ENCODE measurements around the gene NEURL3.

Gene NEURL3

DNA sequence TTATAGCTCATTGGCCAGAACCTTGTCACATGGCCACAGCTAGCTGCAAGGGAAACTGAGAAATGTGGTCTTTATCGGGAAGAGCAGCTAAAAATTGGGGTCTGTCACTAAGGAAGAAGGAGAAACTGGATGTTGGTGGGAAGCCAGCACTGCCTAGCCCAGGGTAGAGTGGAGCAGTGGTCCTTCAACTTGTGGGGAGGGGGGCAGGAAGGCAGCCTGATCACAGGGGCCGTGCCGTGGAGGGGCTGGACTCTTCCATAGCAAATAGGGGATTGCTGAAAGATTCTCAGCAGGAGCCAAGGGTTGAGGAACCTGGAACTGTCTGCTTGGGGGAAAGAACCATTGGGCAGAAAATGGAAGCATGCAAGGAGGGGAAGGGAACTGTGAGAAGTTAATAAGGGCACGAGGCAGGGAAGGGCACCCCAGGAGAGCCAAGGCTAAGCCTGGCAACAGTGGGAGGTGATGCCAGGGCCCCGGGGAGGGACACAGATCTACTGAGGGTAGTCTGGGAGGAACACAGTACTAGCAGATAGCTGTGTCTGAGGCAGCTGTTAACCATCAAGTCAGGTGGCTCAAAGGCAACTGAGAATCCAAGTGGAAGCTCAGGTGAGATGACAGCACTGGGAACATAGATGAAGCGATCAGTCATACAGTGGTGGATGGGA, 5.9 kb upstream of the NEURL3 start:
- H3K9me3 ChIP-seq (ENCODE audit: control insufficient read depth, insufficient read depth, low read length), result no peaks in the 10 kb centered on the region
- no peaks in the 10 kb centered on the region; the same call in 1 of the 2 replicates for H3K4me1 ChIP-seq (ENCODE audit: insufficient read depth, low read length)
- no peak overlapping the region for H3K9ac ChIP-seq (ENCODE audit: low read depth, low read length)
- H3K36me3 ChIP-seq (ENCODE audit: insufficient read depth, low read length), result no peaks in the 10 kb centered on the region

DNA sequence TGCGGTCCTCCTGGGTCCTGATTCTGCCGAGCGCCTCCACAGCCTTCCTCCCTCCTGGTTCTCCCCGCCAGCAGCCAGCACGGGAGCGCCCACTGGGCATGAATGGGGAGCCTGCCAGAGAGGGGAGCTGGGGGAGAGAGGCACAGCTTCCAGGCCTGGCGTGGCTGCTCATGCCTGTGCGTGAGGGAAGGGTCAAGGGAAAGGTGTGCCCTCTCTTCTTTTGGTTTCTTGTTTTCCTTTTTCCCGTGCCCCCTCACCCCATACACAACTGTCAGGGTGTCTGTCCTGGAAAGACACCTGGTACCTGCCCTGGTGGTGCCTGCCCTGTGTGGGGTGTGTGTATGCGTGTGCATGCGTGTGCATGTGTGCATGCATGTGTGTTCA, 4.7 kb upstream of the NEURL3 start:
- no peak overlapping the region for H3K9ac ChIP-seq (ENCODE audit: low read depth, low read length)
- H3K4me1 ChIP-seq (ENCODE audit: insufficient read depth, low read length), result peaks cover 8% of the 10 kb centered on the region
- no peaks in the 10 kb centered on the region for H3K9me3 ChIP-seq (ENCODE audit: control insufficient read depth, insufficient read depth, low read length)
- no peaks in the 10 kb centered on the region for H3K36me3 ChIP-seq (ENCODE audit: insufficient read depth, low read length)

DNA sequence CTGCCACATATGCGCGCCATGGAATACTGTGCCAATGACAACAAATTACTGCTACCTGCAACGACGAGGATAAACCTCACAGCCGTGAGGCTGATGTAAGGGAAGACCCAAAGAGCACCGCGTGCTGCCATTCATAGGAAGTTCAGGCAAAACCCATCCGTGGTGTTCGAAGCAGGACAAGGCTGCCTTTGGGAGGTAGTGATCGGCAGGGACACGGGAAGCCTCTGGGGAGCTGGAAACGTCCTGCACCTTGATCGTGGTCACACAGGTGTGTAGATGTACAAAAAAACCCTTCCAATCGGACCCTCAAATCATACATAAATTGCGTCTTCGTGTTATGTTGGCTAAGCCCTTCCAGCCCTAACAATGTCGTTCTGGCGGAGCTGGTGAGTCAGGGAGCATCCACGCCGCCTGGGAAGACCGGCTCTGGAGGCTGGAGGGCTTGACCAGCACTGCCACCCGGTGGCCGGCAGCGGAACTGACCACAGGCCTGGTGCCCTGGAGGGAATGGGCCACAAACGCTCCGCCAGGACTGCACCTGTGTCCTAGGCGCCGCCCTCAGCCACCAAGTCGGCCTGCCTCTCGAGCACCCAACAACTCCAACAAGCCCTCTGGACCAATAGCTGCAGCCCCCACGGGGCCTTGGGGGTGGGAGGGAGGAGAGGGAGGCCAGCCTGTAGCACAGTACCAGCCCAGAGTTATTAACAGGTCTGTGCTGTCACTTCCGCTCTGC, 4.1 kb upstream of the NEURL3 start:
- H3K36me3 ChIP-seq (ENCODE audit: insufficient read depth, low read length), result no peaks in the 10 kb centered on the region
- H3K9ac ChIP-seq (ENCODE audit: low read depth, low read length), result no peak overlapping the region
- H3K9me3 ChIP-seq (ENCODE audit: control insufficient read depth, insufficient read depth, low read length), result no peaks in the 10 kb centered on the region
- peaks cover 8% of the 10 kb centered on the region for H3K4me1 ChIP-seq (ENCODE audit: insufficient read depth, low read length)

DNA sequence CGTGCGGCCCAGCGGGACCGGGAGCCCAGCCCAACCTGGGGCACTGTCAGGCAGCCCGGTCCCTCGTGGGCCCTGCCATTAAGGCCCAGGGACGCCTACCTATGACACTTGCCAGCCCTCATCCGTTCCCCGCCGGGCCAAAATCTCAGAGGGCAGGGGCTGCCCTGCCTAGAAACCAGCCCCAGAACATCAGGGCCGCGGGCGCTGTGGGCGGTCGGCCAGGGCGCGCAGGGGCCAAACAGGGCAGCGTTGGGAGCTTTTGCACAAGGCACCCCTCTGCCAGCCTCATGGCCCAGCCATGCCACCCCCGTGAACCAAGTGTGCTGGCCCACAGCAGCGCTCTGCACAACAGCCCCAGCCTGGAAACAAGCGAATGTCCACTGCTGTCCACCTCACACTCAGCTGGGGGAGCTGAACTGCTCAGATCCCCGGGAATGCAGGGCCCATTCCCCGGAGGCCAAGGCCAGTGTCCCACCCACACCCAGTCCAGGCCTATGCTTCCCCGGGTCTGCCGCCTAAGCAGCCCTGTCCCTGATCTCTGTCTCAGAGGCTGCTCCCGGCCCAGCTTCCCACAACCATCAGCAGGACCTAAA, 3.5 kb upstream of the NEURL3 start:
- no peaks in the 10 kb centered on the region for H3K36me3 ChIP-seq (ENCODE audit: insufficient read depth, low read length)
- peaks cover 8% of the 10 kb centered on the region for H3K4me1 ChIP-seq (ENCODE audit: insufficient read depth, low read length)
- no peak overlapping the region for H3K9ac ChIP-seq (ENCODE audit: low read depth, low read length)
- H3K9me3 ChIP-seq (ENCODE audit: control insufficient read depth, insufficient read depth, low read length), result no peaks in the 10 kb centered on the region

DNA sequence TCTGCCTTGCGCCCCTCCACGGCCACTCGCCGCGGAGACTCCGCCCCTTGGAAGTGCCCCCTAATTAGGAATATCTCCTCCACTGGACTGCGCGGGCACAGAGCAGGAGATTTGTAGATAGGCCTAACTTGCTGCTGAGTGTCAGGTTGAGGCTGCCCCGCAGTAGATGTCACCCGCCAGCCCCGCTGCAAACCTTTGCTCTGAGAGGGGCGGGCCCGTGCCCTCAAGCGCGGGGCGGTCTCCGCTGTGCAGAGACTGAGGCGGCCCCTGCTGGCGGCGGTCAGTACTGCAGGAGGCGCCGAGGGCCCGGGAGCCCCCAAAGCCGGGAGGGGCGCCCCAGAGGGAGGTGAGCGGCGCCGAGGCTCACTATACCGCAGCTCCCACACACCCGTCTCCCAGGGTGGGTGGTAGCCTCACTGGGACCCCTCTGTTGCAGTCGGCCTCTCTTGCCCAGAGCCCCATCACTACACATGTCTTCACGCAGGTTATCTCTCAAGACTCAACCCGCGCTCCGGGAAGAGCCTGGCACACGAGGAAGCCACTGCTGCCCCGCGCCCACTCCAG, 2.9 kb upstream of the NEURL3 start:
- H3K9ac ChIP-seq (ENCODE audit: low read depth, low read length), result no peak overlapping the region
- H3K9me3 ChIP-seq (ENCODE audit: control insufficient read depth, insufficient read depth, low read length), result no peaks in the 10 kb centered on the region
- H3K4me1 ChIP-seq (ENCODE audit: insufficient read depth, low read length), result peaks cover 9% of the 10 kb centered on the region
- no peaks in the 10 kb centered on the region for H3K36me3 ChIP-seq (ENCODE audit: insufficient read depth, low read length)

DNA sequence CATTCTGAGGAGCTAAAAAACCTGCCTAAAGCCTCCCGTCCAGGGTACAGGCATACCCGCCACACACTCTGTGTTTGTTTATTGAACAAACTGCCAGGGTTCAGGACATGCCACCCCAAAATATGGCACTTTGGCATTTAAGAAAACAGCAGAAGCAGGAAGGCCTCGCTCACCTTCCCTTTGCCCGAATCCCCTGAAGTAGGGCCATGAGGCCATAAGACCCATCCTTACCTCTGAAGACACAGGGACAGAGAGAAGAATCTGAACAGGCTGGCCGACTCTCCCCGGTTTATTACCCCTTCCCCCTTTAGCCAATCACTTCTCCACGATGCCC, 1.7 kb upstream of the NEURL3 start:
- Histone ChIP-seq H3K4me1 (ENCODE audit: insufficient read depth, low read length) (peaks cover 12% of the 10 kb centered on the region), H3K36me3 (ENCODE audit: insufficient read depth, low read length) (no peaks in the 10 kb centered on the region), H3K9ac (ENCODE audit: low read depth, low read length) (no peak overlapping the region), H3K9me3 (ENCODE audit: control insufficient read depth, insufficient read depth, low read length) (no peaks in the 10 kb centered on the region)

DNA sequence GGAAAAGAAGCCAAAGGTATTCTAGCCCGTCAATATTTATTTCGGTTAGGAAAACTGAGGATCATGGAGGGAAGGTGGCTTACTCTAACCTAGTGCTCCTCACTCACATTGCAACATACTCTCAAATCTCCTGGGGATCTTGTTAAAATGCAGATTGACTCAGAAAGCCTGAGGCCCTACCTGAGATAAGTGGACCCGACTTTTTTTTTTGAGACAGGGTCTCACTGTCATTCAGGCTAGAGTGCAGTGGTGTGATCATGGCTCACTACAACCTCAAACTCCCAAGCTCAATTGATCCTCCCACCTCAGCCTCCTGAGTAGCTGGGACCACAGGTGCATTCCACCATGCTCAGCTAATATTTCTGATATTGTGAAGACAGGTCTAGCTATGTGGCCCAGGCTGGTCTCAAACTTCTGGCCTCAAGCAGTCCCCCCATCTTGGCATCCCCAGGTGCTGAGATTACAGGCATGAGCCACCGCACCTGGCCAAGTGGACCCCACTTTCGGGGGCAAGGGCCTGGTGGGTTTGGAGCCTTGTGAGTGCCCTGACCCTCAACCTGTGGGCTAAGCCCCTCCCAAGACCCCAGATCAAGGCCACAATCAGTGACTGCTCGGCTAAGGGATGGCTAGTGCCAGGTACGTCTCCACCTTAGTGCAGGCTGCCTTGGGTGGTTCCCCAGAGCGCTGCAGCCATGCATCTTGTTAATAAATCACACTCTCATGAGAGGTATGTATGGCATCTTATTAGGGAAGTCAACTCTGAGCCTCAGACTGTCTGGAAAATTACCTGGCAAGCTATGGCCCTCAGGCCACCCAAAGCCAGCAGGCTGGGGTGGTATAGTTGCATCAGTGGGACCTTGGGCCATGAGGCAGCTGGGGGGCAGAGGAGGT, 1.1 kb upstream of the NEURL3 start:
- H3K9ac ChIP-seq (ENCODE audit: low read depth, low read length), result no peak overlapping the region
- no peaks in the 10 kb centered on the region for H3K9me3 ChIP-seq (ENCODE audit: control insufficient read depth, insufficient read depth, low read length)
- H3K4me1 ChIP-seq (ENCODE audit: insufficient read depth, low read length), result peaks cover 12% of the 10 kb centered on the region
- no peaks in the 10 kb centered on the region for H3K36me3 ChIP-seq (ENCODE audit: insufficient read depth, low read length)

DNA sequence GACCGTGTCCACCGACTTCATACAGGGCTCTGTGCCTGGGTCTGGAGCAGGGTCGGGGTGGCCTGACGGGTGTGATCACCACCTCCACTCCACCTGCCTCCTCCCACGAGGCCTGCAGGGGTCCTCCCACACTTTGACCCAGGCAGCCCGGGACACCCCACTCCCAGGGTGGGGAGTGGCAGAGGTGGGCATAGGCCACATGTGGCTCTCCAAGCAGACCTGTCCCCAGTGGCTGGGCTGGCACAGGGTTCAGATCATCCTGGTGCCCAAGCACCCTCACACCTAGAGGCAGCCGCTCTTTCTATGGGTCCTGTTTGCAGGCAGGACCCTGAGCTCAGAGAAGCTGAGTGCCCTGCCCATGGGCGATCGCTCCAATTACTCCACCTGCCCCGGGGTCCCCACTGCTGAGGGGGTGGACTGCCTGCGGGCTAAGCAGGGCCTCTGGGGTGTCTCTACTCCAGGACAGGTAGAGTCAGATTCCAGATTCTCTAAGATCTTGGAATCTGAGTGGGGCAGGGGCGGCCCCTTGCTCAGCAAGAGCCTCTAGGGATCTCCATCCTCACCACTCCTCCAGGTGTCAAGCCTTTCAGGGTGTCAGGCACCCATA, 1.4 kb downstream of the NEURL3 start:
- Histone ChIP-seq H3K9me3 (ENCODE audit: control insufficient read depth, insufficient read depth, low read length) (no peaks in the 10 kb centered on the region), H3K9ac (ENCODE audit: low read depth, low read length) (no peak overlapping the region), H3K36me3 (ENCODE audit: insufficient read depth, low read length) (no peaks in the 10 kb centered on the region), H3K4me1 (ENCODE audit: insufficient read depth, low read length) (peaks cover 12% of the 10 kb centered on the region)

DNA sequence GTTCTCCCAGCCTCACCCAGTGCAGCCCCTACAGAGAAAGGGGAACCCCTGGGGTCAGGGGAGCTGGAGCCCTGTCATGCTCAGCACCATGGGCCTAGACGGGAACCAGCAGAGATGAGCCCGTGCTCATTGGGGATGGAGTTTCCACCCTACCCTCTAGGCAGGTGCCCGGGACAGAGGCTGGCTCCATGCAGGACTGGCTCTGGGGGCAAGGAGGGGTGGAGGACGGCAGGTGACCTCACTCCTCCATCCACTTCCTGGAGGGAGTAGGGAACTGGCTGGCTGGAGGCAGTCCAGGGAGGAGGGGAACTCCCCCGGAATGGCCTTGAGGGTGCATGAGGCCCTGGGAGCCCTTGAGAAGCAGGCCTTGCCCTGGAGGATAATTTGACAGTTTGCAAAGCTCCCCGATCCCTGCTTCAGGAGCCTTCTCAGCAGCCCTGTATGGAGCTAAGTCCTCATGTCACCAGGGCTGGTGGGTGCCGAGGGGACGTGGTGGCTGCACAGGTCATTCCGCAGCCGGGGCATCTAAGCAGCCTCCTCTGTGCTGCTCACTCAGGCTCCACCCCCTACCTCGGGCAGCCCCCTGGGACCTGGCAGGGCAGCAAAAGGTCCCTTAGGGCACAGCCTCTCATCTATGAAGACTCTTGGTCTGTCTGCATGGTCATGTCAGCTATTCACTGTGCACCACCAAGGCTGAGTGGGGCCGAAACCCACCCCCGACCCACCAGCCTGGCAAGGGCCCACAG, 2.1 kb downstream of the NEURL3 start:
- no peak overlapping the region for H3K9ac ChIP-seq (ENCODE audit: low read depth, low read length)
- peaks cover 12% of the 10 kb centered on the region for H3K4me1 ChIP-seq (ENCODE audit: insufficient read depth, low read length)
- H3K9me3 ChIP-seq (ENCODE audit: control insufficient read depth, insufficient read depth, low read length), result no peaks in the 10 kb centered on the region
- H3K36me3 ChIP-seq (ENCODE audit: insufficient read depth, low read length), result no peaks in the 10 kb centered on the region

DNA sequence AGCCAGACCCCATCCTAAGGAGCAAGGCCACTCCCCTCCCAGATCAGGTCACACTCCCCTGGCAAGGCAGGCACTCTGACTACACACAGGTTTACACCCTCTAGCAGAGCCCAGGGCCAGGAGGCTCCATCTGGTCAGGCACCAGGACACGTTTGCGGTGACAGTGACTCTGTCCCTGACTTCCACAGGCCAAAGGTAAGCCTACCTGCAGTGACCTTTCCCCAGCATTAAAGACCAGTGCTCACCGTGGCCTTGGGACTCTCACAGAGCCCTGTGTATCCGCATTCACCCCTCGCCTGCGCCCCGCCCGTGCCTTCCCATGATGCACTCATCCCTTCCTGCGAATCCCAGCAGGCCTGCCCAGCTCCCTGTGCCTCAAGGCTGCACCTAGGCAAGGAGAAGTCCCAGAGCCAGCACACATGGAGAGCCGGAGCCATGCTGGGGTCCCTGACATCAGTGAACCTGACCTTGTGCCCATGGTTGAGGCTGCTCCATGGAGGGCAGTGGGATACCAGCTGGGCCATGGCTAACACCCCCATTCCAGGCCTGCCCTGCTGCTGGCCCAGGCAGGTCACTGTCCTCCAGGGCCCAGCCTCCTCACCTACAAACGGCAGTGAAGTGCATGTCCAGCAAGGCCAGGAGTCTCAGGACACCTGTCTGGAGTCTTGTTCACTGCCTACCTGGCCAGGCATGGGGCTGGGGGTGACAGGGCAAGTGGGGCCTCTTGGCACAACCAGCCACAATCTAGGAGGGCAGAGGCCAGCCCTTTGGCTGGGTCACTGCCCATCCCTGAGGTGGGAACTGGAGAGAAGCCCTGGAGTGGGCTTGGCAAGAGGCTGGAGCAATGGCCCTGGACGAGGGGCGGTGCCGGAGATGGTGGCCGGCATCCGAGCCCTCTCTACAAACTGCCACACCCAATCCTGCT, 3.0 kb downstream of the NEURL3 start:
- no peaks in the 10 kb centered on the region for H3K36me3 ChIP-seq (ENCODE audit: insufficient read depth, low read length)
- H3K4me1 ChIP-seq (ENCODE audit: insufficient read depth, low read length), result peaks cover 12% of the 10 kb centered on the region
- no peaks in the 10 kb centered on the region for H3K9me3 ChIP-seq (ENCODE audit: control insufficient read depth, insufficient read depth, low read length)
- H3K9ac ChIP-seq (ENCODE audit: low read depth, low read length), result no peak overlapping the region

DNA sequence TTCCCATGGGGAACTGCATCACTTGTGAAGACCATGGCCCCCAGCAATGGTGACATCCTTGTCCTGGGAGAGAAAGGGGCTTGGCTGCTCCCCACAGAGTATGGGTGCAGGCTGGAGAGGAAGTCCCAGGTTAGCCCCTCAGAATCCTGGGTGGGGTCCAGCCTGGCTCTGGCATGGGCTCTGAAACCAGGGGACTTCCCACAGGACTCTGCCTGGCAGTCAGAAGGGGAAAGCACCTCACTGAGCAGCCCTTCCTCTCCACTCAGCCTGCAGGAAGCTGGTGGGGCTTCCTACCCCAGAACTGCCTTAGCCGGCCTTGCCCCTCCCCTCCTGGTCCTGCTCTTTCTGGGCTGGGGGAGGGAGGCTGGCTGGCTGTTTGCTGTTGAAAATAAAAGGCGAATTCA, 3.7 kb downstream of the NEURL3 start:
- H3K9ac ChIP-seq (ENCODE audit: low read depth, low read length), result no peak overlapping the region

DNA sequence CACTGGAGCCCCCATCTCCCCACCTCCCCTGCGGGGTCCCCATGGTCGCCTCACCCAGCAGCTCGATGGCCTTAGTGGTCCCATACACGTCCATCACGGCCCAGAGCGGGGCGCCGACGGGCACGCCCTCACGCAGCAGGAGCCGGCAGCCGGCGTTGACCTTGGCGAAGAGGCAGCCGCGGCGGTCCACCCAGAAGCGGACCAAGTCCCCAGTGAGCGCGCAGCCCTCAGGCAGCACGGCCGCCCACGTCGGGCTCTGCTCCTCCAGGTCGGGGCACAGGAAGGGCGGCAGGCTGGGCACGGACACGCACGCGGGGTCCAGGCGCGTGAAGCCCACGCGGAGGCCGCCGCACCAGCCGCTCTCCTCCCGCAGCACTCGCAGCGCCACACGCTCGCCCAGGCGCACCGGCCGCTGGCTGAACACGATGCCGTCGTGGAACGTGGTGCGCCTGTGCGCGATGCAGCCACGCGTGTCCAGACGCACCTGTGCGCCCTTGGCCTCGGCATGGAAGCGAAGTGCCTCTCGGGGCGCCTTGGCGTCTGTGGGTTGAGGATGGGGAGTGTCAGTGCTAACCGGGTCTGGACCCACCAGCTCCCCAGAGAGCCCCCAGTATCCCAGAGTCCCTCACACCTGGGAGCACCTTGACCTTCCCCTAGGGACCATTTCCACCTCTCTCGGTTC, 4.6 kb downstream of the NEURL3 start:
- Histone ChIP-seq H3K4me1 (ENCODE audit: insufficient read depth, low read length) (peaks cover 7% of the 10 kb centered on the region; the same call in 1 of the 2 replicates), H3K36me3 (ENCODE audit: insufficient read depth, low read length) (no peaks in the 10 kb centered on the region)

More for the DNA sequence above, 3.7 kb downstream of the NEURL3 start:
- no peaks in the 10 kb centered on the region for H3K36me3 ChIP-seq (ENCODE audit: insufficient read depth, low read length)
- H3K4me1 ChIP-seq (ENCODE audit: insufficient read depth, low read length), result peaks cover 12% of the 10 kb centered on the region
- H3K9me3 ChIP-seq (ENCODE audit: control insufficient read depth, insufficient read depth, low read length), result no peaks in the 10 kb centered on the region

More for the DNA sequence above, 4.6 kb downstream of the NEURL3 start:
- no peaks in the 10 kb centered on the region for H3K9me3 ChIP-seq (ENCODE audit: control insufficient read depth, insufficient read depth, low read length)
- no peak overlapping the region for H3K9ac ChIP-seq (ENCODE audit: low read depth, low read length)
